GM19467 (cell line): ENCODE data around the gene CCDC174.

Experiments
- ATAC-seq: cut with Tn5 transposase; IDR thresholded peaks from one replicate; pipeline ENCODE4 v1.9.1; 2021; ENCODE audit warnings: mild to moderate bottlenecking, moderate library complexity; ENCODE audit not compliant: unreplicated experiment

Gene CCDC174

DNA sequence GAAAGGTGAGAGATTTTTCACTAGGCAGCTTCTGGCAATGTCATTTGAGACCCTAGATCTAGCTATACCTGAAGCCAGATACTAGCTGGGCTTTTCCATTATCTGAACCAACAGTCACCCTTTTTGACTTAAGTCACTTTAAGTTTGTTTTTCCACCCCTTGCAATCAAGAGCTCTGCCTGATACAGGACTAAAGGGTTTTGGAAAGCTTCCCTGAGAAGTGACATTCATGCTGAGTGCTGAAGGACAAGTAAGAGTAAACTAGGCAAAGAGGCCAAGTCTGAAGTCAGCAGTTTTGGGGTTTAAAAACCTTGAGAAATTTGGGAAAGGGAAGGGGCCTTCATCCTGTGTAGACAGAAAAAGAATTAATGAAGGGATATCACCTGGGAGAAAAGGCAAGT, 27.1 kb upstream of the CCDC174 start:
- no peak for ATAC-seq

DNA sequence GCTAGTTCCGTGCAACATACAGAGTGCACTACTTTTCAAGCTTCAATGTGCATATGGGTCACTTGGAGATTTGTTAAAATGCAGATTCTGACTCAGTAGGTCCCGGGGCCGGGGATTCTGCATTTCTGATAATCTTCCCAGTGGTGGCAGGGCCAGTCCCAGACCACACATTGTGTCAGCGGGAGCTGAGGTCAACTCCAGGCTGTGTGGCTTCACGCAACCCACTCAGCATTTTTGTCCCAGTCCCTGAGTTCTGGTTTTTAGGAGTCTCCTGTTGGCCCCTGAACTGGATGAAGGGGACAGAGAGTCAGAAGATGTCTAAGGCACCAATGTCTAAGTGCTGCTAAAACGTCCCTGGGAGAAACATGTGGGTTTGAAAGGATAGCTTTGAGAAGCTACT, 26.1 kb upstream of the CCDC174 start:
- no peak for ATAC-seq

DNA sequence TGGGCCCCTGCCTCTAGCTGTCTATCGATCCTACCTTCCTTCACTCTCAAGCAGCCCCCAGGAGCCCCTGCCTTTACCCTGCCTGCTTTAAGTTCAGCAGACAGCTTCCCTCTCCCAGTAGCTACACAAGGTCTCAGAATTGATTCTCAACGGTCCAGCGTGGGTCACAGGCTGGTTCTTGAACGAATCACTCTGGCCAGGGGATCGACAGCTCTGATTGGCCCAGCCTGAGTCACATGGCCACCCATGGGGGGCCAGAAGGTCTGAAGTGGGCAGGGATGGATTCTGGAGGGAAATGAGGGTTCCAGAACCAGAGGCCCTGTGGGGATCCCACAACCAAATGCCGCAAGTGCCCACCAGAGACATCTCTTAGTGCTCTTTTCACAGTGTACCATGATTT, 23.7 kb upstream of the CCDC174 start:
- no peak for ATAC-seq

DNA sequence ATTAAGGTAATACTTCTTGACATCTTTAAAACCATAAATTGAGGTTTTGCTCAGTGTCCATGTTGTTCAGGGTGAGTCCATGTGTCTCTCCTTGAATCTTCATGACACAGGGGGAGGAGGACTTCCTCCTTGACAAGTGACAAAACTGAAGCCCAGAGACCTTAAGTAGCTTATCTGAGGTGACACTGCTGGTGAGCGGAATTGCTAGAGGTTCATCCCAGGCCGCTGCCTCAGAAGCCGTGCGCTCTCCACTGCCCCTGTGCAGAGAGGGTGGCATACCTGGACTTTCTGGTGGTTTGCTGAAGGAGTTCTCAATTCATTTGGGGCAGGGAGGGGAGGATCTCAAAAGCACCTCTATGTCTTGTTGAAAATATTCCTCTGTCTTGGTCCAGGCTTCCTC, 23.2 kb upstream of the CCDC174 start:
- ATAC-seq: no peak

DNA sequence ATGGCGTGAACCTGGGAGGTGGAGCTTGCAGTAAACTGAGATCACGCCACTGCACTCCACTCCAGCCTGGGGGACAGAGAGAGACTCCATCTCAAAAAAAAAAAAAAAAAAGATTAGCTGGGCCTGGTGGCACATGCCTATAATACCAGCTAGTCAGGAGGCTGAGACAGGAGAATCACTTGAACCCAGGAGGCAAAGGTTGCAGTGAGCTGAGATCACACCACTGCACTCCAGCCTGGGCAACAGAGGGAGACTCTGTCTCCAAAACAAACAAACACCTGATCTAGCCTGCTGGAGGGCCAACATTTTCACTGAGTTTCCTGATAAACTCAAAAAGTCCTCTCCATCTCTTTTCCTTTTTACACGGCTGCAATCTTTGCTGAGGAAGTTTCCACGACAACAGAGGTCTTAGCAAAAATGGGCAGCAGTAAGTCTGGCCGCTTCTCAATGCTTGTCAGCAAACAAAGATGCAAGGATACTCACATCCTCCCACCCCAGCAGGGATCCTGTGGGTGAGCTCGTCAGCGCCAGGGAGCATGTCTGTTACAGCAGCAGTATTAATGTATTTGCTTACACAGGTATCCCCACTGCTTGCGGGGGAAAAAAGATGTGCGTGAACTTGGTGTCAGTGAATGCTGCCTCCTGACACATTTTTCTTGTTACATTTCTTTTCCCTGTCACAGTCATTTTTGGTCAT, 21.0 kb upstream of the CCDC174 start:
- ATAC-seq: no peak

DNA sequence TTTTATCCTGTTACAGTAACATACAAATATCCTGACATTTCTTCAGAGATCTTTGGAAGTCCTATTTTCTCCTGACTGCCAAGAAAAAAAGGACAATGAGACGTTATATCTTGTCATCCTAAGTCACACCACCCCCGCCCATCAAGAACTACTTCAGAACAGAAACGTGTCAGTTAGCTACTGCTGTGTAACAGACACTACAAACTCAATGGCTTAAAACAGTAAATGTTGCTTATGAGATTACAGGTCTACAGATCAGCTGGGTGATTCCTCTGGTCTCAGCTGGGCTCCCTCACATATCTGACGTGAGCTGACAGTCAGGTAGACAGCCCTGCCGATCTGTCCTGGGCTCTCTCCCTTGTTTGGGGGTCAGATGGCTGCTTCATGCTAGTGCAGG, 20.5 kb upstream of the CCDC174 start:
- no peak for ATAC-seq

DNA sequence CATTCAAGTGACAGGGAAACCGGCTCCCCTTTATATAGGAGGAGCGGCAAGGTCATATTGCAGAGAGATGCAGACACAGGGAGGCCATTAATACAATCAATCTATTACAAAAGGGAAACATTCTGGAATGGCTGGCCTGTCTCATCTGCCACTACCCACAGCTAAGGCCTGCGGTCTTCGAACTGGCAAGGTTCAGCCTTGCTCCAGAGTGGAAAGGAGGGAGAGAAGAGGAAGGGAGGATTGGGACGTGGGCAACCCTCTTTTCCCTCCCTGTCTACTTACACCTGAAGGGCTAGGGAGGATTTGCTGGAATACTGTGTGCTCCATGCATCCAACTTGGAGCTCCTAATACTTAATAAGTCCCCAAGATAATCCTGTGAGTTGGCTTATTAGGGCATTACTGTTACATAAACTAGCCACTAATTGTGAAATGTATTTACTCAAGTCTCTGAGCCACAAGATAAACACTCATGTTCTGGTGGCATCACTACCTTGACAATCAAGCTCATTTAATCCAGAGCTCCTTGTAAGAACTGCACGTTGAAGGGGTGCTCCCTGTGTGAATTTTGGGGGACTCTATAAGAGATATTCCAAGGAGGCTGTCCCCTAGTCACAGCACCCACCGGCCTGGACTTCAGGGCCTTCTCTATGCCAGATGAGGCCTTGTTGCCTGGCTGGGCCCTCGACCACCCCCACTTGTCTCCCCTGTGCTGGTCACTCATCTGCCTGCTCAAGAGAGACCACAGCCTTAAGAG, 19.7 kb upstream of the CCDC174 start:
- ATAC-seq: no peak

DNA sequence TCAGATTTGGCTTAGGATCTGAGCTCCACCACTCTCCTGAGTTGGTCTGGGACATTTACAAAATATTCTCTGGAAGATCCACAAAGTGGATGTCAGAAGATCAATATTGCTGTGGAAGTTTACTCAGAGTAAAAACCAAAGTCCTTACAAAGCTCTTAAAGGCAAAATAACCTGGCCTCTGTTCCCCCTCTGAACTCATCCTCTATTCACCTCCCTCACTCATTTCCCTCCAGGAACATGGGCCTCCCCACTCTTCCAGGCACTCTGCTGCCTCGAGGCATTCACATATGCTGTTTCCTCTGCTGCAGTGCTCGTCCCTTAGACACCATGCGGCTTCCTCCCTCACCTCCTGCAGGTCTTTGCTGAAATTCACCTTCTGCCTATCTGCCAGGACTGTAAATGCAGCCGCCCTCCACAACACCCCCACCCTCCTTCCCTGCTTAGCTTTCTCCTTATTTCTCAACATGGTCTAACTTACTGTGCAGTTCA, 19.1 kb upstream of the CCDC174 start:
- no peak for ATAC-seq

DNA sequence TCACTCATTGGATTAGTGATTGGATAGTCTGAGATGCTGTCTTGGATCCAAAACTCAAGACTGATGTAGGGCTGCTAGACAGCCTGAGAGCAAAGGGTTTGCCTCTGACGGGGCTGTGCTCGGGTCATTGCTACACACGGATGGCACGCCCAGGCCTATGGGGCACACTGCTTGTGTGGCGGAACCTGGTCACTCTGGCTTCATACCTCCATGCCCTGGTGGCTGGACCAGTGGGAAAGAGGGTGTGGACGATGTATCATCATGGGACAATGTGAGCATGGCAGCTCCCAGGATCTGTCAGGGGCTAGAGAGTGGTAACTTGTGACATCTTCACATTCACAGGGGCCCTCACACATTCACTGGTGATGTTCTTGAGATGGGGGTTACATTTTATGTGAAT, 18.1 kb upstream of the CCDC174 start:
- ATAC-seq: no peak

DNA sequence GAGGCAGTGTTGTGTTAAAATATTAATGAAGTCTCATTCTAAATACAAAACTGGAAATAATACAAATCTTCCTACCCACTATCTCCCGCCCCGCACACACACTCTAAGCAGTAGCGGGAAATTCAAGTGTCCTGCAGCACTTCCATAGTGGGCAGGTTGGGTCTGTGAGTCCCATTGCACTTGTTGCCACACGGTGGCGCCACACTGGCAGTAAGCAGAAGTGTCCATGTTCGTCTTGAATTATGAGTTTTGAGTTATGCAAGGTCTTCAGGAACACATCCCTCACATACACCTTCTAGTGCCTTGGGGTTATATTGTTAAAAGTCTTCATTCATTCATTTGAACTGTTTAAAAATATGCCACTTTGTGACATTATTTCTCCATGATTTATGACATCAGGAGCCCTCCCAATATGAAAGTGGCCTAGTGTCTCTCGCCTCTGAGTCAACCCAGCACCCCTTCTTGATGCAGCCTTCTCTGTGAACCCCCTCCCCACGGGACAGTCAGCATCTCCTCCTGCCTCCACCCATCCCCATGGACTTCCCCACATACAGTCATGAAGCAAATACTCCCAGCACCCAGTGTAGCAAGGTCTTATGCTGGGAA, 17.6 kb upstream of the CCDC174 start:
- ATAC-seq: no peak

DNA sequence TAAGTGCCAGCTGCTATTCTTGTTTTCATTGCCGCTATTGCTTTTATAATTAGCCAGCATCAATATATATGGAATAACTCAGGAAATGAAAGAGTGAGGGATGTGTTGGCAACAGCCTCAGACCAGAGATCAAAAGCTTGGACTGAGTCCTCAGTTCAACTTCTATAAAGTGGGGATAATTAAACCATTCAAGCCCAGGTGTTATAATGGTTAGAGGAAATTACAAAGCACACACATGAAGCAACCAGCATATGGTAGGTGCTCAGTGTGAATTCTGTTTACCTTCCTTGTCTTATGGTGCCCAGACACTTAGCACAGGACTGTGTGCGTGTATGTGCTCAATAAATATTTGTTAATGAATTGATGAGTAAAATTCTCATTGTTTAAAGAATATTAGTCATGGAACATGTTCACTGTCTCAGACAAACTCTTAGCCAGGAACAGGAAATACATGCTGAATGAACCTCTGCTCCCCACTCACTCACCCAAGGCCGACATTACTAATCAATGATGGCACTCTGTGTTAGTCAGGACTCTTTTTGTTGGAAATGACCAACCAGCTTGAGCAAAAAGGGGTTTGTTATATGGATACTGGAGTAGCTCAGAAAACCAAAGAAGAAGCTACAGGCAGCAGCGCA, 16.7 kb upstream of the CCDC174 start:
- no peak for ATAC-seq

DNA sequence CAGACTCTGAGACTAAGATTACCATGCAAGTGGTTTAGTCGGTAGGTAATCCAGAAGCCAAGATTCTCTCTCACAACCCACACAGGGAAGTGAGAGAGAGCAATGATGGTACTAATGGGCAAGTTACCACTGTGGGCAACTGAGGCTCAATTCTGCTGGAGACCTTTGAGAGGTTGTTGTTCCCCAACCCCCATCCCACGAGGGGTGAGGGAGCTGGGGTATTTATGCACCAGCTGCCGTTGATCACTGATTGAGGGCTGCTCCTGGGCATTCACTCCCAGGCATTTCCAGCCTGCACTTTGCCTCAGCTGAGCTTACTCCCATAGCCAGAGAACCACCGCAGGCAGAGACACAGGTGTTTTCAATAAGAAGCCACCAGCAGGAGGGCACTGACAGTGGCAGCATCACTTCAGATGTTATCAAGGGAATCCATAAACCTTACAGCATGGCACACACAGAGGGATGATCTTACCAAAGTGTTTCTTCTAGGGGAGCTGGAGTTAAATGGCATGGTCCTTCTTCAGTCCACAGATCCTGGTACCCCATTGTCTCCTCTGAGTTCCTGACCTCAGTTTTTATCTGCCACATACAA, 15.0 kb upstream of the CCDC174 start:
- ATAC-seq: no peak

DNA sequence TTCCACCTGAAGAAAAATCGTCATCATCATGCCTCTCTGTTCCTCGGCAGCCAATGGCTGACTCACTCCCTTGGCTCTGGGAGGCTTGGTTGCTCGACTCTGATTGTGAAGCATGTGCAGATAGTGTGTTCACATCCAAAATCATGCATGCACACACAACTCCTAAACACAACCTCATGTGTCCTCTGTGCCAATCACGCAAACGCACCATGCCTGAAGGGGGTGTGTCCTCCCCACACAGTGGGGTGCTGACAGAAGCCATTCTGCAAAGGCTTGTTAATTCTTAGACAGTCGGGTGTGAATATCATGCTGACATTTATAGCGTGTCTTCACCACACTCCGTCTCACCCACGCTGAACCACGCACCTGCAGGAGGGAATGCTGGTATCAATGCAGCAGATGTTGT, 11.4 kb upstream of the CCDC174 start:
- ATAC-seq: no peak

DNA sequence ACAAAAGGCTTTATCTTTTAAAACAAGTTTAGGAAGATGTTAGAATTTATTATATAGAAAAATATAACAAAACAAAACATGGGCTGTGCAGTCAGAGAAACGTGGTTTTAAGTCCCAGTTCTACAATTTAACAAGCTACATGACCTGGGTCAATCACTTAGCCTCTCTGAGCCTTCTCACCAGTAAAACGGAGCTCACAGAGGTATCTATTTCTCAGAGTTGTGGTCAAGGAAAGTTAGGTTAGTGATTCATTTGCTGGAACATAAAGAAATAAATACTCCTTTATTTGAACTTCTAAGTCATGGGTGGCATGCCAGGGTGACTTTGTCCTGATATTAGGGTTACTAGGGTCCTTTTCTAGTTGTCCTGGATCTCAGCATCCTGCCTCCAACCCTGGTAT, 10.8 kb upstream of the CCDC174 start:
- no peak for ATAC-seq

DNA sequence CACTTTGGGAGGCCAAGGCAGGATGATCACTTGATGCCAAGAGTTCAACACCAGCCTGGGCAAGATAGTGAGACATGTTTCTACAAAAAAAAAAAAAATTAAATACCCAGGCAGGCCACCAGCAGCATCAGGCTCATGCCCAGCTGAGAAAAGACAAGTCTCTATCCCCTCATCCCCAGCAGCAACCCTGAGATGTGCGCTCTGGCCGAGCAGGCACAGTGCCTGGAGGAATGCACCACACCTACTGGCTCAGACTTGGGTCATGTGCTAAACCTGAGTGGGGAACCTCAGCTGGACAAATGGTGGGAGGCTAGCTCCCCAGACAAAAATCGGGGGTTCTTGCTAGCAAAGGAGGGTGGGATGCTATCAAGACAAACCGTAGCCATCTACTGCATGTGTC, 10.2 kb upstream of the CCDC174 start:
- no peak for ATAC-seq

DNA sequence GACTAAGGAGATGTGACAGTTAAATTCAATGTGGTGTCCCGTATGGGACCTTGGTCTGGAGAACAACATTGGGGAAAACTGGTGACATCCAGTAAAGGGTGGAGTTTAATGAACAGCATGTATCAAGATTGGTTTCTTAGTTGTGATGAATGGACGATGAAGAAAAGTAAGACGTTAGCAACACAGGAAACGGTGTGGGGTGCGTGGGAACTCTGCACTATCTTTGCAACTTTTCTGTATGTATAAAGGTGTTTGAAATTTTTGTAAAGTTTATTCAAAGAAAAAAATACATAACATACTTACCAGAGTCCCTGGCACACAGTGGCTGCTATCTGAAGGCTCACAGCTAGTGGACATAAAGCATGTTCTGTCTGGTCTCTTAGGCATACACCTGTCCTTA, 6.1 kb upstream of the CCDC174 start:
- no peak for ATAC-seq

DNA sequence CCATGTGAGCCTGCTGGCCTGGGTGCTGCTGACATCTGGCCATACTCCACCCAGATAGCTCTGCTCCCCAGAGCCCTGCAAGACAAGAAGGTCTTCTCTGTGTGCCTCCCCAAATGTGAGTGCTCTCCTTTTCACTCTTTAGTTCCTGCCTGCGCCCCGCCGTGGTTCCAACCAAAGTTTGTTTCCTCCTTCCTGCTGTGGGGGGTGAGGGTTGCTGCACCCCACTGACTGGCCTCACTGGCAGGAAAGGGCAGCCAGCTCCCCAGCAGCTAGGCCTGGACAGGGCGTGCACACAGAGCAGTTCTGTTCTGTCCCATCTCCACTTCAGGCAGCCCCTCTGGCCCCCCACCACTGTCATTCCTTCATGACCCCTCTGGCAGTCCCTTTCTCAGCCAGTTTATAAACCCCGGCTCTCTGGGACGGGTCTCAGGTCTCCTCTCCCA, 5.4 kb upstream of the CCDC174 start:
- ATAC-seq: no peak

DNA sequence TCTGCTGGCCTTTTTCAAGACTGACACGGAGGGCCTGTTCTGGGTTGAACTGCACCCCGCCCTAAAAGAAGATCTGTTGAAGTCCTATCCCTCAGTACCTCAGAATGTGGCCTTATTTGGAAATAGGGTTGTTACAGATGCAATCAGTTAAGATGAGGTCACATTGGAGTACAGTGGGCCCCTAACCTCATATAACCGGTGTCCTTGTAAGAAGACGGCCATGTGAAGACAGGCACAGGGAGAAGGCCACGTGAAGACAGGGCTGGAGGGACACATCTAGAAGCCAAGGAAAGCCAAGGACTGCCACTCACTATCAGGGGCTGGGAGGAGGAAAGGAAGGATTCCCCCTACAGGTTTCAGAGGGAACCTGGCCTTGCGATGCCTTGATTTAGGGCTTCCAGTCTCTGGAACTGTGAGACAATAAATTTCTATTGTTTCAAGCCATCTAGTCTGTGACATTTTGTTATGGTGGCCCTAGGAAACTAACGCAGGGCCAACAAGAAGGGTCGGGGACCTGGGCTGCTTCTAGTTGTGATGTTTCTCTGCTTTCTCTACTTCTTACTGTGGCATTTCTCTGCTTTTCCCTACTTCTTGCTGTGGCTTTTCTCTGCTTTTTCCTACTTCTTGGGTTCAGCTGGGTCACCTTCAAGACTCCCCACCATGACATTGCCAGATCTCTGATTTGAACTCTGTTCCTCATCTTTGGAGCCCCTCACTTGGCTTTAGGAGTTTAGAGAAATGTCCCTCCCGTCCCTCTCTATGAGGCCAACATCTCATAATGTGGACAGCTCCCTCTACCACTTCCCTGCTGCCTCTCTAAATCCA, 4.8 kb upstream of the CCDC174 start:
- ATAC-seq: no peak

DNA sequence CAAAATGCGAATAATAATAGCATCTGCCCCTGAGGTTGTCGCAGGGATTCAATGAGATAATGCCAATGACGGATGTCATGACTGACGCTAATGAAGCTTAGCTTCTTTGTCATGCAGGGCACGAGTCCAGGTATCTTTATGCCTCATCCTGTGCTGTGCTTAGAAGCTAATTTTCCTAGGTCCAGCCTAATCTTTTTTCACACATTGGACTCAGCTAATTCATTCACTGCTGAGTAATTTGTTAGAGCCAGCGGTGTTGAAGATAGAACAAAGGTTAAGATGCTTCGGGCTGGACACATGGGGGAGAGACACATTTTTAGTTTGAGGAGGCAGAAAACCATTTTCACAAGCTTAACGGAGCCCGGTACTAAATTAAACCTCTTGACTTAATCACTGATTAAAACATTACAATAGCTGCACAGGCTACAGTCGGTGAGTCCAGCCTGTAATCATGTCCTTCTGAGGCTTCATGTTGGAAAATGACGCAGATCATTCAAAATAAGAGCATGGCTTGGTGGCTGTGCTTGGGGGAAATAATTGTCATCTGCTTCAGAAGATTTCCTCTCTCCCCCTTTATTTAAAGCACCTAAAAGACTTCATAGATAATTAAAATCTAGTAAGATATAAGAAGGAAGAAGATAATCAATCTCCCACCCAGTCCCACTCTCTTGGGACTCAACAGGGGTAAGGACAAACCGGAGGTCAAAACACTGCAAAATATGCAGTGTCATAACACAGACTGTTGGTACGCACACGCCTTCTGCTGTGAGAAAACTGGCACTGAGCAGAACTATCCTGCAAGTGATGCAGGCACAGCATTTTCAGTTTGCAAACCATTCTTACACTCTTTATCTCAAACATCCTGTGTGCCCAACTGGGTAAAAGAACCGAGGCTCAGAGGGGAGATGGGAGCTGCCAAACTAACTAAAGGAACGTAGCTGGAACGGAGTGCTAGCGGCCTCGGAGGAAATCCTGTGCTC, 3.3 kb upstream of the CCDC174 start:
- no peak for ATAC-seq
